DMS153 (cell line): Measurements from ENCODE around the gene EMC10.
"Not testable (repeated sequence)": the region's sequence is repeated elsewhere in the genome, so short reads cannot be mapped to it uniquely, and the experiment has no call there.

Source experiments
- DNase-seq: peaks from one replicate; lab custom pipeline; 2025; lab: John Stamatoyannopoulos, UW

Gene EMC10

DNA sequence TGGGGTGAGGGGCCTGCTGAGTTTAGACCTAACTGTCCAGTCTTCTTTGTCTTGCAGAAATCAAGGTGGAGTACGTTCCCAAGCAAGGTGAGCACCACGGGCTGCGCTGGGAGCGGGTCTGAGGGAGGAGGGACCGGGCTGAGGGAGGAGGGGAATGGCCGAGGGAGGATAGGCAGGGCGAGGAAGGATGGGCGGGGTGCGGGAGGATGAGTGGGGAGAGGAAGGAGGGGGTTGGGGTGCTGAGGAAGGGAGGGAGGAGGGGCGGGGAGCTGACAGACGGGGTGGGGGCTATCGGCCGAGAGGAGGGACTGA is 25.1 kb upstream of the EMC10 start:
- DNase-seq, result no peak

- DNase-seq, result no peak
Observed at GRCh38 chr19:50453243-50453642, 23.1 kb upstream of the EMC10 start.

DNA sequence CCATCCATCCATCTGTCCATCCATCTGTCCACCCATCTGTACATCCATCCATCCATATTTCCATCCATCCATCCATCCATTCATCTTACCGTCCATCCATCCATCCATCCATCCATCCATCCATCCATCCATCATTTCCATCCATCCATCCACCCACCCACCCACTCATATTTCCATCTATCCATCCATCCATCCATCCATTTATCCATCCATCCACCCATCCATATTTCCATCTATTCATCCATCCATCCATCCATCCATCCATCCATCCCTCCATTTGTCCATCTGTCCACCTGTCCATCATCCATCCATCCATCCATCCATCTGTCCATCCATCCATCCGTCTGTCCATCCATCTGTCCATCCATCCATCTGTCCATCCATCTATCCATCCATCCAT is 20.3 kb upstream of the EMC10 start:
- no peak for DNase-seq

DNA sequence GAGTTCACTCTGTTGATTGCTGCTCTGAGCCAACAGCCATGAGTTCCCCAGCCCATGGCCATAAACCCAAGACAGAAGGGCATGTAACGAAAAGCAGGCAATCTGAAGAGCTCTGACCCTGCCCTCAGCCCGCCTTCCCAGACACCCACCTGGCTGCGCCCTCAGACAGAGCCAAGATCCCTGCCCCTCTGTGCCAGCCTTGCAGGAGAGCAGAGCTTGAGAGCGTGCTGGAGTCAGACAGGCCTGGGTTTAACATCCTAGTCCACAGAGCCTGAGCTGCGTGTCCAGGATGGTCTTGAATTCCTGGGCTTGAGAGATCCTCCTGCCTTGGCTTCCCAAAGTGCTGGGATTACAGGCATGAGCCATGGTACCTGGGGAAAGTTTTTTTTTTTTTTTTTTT is 19.0 kb upstream of the EMC10 start:
- DNase-seq, result no peak

DNA sequence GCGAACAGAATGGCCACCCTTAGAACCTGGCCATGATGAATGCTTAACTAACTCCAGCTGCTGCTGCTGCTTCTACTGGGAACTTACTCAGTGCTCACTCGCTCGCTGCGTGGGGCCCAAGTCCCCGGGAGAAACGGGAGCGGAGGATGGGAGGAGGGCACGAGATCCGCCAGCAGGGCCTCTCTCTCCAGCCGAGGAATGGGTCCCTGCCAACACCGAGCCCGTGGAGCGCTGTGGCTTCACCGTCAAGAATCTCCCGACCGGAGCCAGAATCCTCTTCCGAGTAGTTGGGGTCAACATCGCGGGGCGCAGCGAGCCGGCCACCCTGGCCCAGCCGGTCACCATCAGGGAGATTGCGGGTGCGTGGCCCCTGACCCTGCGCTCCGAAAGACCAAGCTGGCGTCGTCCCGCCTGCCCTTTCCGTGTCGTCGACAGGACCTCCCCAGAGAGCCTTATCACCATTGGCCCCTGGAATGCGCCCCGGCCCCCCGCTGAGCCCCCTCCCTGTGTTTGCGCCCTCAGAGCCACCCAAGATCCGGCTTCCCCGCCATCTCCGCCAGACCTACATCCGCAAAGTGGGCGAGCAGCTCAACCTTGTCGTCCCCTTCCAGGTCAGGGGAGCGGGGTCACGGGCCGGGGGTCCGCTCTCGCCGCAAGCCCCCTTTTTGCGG is 17.8 kb upstream of the EMC10 start:
- no peak for DNase-seq

- no peak for DNase-seq
Observed at GRCh38 chr19:50459067-50459456, 17.2 kb upstream of the EMC10 start.

GRCh38 chr19:50459638-50460037 is 16.7 kb upstream of the EMC10 start:
- DNase-seq, result no peak

DNA sequence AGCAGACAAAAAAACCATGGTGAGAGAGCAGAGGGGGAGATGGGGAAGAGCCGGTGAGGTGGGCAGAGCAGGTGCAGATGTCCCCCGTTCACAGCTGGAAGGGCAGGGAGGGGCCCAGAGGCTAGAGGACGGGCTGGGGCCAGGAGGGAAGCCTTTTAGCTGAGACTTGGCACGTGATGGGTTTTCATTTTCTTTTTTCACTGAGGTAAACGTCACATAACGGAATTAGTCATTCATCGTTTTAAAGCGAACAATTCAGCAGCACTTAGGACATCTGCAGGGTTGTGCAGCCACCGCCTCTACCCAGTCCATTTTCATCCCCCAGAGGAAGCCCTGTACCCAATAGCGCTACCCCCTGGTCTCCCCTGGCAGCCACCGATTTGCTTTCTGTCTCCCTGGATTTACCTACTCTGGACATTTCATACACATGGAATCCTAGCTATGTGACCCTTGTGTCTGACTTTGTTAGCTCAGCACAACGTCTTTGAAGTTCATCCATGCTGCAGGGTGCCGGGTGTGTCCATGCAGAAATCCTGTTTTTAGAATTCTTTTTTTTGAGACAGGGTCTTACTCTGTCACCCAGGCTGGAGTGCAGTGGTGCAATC is 16.0 kb upstream of the EMC10 start:
- DNase-seq, result no peak

DNA sequence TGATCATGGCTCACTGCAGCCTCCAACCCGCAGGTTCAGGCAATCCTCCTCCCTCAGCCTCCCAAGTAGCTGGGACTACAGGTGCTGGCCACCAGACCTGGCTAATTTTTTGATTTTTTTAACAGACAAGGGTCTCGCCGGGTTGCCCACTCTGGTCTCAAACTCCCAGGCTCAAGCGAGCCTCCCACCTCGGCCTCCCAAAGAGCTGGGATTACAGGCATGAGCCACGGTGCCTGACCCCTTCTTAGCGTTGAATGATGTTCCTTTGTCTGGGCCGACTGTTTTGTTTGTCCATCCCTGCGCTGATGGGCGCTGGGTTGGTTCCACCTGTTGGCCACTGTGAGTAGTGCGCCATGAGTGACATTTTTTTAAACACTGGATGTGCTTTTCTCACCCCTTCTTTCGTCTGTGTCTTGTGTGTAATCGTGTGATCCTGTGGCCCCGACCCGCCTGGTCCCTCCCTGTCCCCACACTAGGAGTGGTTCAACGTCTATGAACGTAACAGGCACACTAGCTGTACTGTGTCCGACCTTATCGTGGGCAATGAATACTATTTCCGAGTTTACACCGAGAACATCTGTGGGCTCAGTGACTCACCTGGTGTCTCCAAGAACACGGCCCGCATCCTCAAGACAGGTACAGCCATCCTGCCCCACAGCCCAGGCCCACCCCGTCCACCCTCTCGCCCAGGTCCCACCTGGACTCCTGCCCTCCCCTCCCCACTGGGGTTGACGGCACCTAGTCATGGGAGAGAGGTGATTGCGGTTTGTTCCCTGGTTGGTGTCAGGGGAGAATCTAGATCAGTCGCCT is 15.0 kb upstream of the EMC10 start:
- DNase-seq, result peak; percentile 53

- no peak for DNase-seq
Observed at GRCh38 chr19:50462970-50463369, 13.3 kb upstream of the EMC10 start.

DNA sequence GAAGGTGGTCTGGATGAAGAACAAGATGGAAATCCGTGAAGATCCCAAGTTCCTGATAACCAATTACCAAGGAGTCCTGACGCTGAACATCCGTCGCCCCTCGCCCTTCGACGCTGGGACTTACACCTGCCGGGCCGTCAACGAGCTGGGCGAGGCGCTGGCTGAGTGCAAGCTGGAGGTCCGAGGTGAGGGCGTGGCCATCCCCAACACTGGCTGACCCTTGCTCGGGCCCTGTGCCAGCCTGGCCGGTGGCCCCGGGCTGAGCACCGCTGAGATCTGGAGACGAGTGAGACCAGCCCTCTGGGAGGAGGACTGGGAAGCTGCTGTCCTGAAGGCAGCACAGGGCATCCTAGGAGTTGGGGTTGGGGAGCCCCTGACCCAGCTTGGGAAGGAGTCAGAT is 12.0 kb upstream of the EMC10 start:
- DNase-seq, result no peak

DNA sequence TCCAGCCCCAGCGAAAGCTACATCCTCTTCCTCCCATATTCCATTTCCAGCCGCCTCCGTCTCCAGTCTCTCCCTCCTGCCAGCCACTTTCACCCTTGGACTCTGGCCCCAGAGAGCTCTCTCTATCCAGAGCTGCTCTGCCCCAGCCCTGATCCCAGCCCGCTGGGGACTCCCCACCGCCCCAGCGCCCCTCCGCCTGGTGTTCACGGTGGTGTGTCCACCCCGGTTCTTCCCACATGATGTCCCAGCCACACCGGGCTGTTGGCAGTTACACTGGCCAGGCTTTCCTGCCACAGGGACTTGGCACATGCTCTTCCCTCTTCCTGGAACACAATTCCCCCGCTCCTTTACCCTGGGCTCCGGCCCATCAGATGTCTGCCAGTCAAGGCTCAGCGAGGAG is 11.3 kb upstream of the EMC10 start:
- no peak for DNase-seq

GRCh38 chr19:50465986-50466705 is 10.2 kb upstream of the EMC10 start:
- peak; percentile 71 for DNase-seq

GRCh38 chr19:50466706-50467039 is 9.6 kb upstream of the EMC10 start:
- no peak for DNase-seq

DNA sequence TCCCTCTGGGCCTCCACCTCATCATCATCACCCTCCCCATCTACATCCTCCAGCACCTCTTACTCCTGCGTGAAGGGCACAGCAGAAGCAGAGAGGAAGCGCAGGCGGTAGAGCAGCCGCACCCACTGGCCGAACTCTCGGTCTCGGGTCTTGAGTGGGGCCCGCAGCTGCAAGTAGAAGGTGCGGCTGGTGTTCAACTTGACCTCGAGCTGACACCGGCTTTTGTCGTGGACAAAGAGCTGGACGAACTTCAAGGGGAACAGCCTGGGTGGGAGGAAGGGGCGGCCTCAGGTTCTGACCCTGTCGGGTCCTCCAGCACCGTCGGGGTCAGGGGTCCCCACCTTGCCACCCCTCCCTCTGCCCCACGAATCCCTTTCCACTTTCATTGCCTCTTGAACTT is 8.7 kb upstream of the EMC10 start:
- DNase-seq, result no peak

DNA sequence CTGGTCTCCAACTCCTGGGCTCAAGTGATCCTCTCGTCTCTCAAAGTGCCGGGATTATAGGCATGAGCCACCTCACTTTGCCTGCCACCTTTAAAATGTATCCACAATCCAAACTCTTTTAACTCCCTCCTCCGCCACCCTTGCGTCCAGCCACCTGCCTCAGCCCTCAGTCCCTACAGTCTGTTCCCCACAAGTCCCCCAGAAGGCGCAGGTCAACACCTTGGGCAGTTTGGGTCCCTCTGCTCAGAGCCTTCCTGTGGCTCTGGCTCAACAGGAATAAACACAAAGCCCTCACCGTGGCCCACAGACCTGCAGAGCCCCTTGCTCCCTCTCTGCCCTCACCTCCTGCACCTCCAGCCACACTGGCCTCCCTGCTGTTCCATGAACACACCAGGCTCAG is 7.5 kb upstream of the EMC10 start:
- DNase-seq, result no peak

DNA sequence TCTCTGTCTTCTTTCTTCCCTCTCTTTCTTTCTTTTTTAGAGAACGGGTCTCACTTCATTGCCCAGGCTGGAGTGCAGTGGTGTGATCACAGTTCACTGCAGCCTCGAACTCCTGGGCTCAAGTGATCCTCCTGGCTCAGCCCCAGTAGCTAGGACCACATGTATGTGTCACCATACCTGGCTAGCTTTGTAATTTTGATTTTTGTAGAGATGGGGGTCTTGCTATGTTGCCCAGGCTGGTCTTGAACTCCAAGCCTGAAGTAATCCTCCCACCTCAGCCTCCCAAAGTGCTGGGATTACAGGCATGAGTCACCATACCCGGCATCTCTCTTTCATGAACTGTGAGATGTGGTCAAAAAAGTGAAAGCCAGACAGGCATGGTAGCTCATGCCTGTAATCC is 3.0 kb upstream of the EMC10 start:
- DNase-seq, result not testable (repeated sequence)

- no peak for DNase-seq
Observed at GRCh38 chr19:50475101-50475568, 1.2 kb upstream of the EMC10 start.

GRCh38 chr19:50475736-50476223 is 527 bp upstream of the EMC10 start:
- no peak for DNase-seq

DNA sequence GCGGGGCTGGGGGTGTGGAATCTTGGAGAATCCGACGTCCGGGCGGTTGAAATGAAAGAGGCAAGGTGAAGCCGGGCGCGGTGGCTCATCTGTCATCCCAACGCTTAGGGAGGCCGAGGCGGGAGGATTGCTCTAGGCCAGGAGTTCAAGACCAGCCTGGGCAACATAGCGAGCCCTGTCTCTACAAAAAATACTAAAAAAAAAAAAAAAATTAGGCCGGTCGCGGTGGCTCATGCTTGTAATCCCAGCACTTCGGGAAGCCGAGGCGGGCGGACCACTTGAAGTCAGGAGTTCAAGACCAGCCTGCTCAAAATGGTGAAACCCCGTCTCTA is 566 bp downstream of the EMC10 start:
- no peak for DNase-seq

DNA sequence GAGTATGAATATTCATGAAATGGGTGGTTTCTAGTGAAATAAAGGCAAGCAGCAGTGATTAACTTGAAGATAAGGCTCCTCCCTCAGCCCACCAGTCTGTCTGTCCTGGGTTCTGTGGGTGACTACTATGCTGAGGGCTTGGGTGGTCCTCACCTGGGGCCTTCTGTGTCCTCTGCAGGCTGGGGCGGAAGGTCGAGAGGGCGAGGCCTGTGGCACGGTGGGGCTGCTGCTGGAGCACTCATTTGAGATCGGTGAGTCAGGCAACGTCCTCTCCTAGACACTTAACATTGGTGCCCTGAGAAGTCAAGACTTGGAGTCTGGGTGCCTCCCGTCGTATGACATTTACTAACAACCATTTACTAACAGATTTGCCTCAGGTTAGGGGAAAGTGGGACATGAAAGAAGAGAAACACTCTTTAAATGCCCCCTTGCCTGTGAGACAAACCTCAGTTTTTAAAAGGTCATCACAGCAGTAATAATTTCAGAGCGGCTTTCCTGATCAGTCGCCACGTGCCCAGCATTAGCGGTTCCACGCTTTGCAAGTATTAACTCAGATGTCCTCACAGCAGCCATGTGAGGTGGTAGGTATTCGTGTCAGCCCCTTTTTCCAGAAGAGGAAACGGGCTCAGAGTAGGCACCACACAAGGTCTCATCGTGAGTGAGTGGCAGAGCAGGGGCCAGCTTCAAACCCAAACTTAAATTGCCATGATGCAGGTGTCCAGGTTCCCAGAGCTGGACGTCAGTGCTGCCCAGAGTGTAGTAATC is 1.6 kb downstream of the EMC10 start:
- no peak for DNase-seq
